Stimulated activated CD8-positive, alpha-beta memory T cell treated with anti-CD3 and anti-CD28 coated beads, Interleukin-2, amount 100 ng/mL, for 1 hour (primary cell): ENCODE measurements around the gene R3HDM2.

ENCODE experiments used
- DNase-seq, 2 donors: peaks; one replicate each; pipeline ENCODE4 v3.0.0-alpha.2; 2020; ENCODE audit warnings: low read depth in 2 of 2

Gene R3HDM2

GRCh38 chr12:57430931-57431566, at the start of gene R3HDM2:
Gene R3HDM2, minus strand, starts transcription at chr12:57431043. Its CDS starts 120,615 bp downstream, at chr12:57310428.
- DNase-seq, result peak; percentile 91

GRCh38 chr12:57479376-57480115, 48.7 kb upstream of the R3HDM2 start, which contains the start of gene ARHGAP9:
Gene ARHGAP9, minus strand, starts transcription at chr12:57479866. Its CDS starts 460 bp downstream, at chr12:57479406.
- no peak for DNase-seq

GRCh38 chr12:57479043-57479375, 48.2 kb upstream of the R3HDM2 start:
- DNase-seq, result no peak

- DNase-seq, result no peak
Measured at GRCh38 chr12:57477710-57478681, 47.2 kb upstream of the R3HDM2 start.

- no peak for DNase-seq
Measured at GRCh38 chr12:57476993-57477709, 46.3 kb upstream of the R3HDM2 start.

- DNase-seq, result no peak
Measured at GRCh38 chr12:57476162-57476992, 45.5 kb upstream of the R3HDM2 start.

GRCh38 chr12:57475271-57476161, 44.7 kb upstream of the R3HDM2 start:
- DNase-seq, result no peak

GRCh38 chr12:57474862-57475261, 44.0 kb upstream of the R3HDM2 start:
- no peak for DNase-seq

GRCh38 chr12:57474430-57474829, 43.6 kb upstream of the R3HDM2 start:
- no peak for DNase-seq

- no peak for DNase-seq
Measured at GRCh38 chr12:57473886-57474285, 43.0 kb upstream of the R3HDM2 start.

- no peak for DNase-seq
Measured at GRCh38 chr12:57473392-57473791, 42.5 kb upstream of the R3HDM2 start.

GRCh38 chr12:57472391-57472790, 41.5 kb upstream of the R3HDM2 start:
- no peak for DNase-seq

GRCh38 chr12:57471661-57472060, 40.8 kb upstream of the R3HDM2 start:
- DNase-seq, result no peak

GRCh38 chr12:57470970-57471656, 40.3 kb upstream of the R3HDM2 start:
- no peak for DNase-seq

GRCh38 chr12:57470286-57470969, 39.6 kb upstream of the R3HDM2 start:
- no peak for DNase-seq

GRCh38 chr12:57469296-57470164, 38.7 kb upstream of the R3HDM2 start:
- DNase-seq, result no peak

GRCh38 chr12:57467915-57468314, 37.1 kb upstream of the R3HDM2 start:
- no peak for DNase-seq
